MCF 10A (cell line): ENCODE data around the gene GULP1. TPM values are rescaled to one million over a fixed set of nuclear protein-coding genes. Genes with fewer than 3 reads are reported as not detected.

Experiments
- BruUV-seq: library from RNA; stranded (reverse); fragments of 400-500 nt; replicated peaks from 2 replicates; lab custom pipeline; 2021; lab: Mats Ljungman, UMichigan
- CTCF ChIA-PET: fragments of 300-600 bp; sonication (Branson Sonifier 250); formaldehyde crosslinking; extraction: SDS; loops from one replicate; lab custom pipeline; 2021; ENCODE audit warnings: antibody characterized with exemption, inconsistent platforms; lab: Yijun Ruan, JAX
- POLR2A ChIA-PET: fragments of 300-600, 350-650 bp; sonication (Branson Sonifier 250); formaldehyde crosslinking; extraction: SDS; loops from one replicate; lab custom pipeline; 2020; ENCODE audit warnings: antibody characterized with exemption, inconsistent platforms; lab: Yijun Ruan, JAX
- DNase-seq: peaks from one replicate; pipeline ENCODE4 v3.0.0-alpha.2; 2018; ENCODE audit not compliant: unreplicated experiment
- H3K27ac Mint-ChIP-seq: one replicate; pipeline ENCODE4 v1.8.0; 2022; ENCODE audit warnings: mild to moderate bottlenecking, low read depth, mixed read lengths; ENCODE audit not compliant: unreplicated experiment
- H3K27me3 Mint-ChIP-seq: one replicate; pipeline ENCODE4 v1.8.0; 2022; ENCODE audit warnings: mixed read lengths; ENCODE audit not compliant: insufficient read depth, unreplicated experiment
- H3K36me3 Mint-ChIP-seq: one replicate; pipeline ENCODE4 v1.8.0; 2022; ENCODE audit warnings: mild to moderate bottlenecking, moderate library complexity, mixed read lengths; ENCODE audit not compliant: insufficient read depth, unreplicated experiment
- H3K4me1 Mint-ChIP-seq: one replicate; pipeline ENCODE4 v1.8.0; 2022; ENCODE audit warnings: mixed read lengths; ENCODE audit not compliant: insufficient read depth, unreplicated experiment
- H3K4me3 Mint-ChIP-seq: one replicate; pipeline ENCODE4 v1.8.0; 2022; ENCODE audit warnings: mild to moderate bottlenecking, moderate library complexity, mixed read lengths; ENCODE audit not compliant: unreplicated experiment
- H3K9me3 Mint-ChIP-seq: one replicate; pipeline ENCODE4 v1.8.0; 2022; ENCODE audit warnings: mixed read lengths; ENCODE audit not compliant: unreplicated experiment
- intact Hi-C: fragments of 100-400 bp; cut with micrococcal nuclease; formaldehyde crosslinking; loops from 2 replicates; pipeline ENCODE4 v1.14.1; 2022
- total RNA-seq: library from RNA; stranded (reverse); gene quantifications from 2 replicates; pipeline ENCODE4 v1.2.3, GENCODE V29; 2022
- TF ChIP-seq, protein P1 (sequence below): fragments of 200-600 bp; IDR thresholded peaks from one replicate; pipeline ENCODE4 v1.8.0; 2022; ENCODE audit warnings: antibody characterized with exemption, mild to moderate bottlenecking; ENCODE audit not compliant: unreplicated experiment

GULP1 gene
- total RNA-seq, 1 experiment from 2014 or later, result 4.2 TPM

- no peak overlapping the region for H3K4me3 Mint-ChIP-seq
- peaks cover 13% of the 10 kb centered on the region for H3K9me3 Mint-ChIP-seq
- H3K27ac Mint-ChIP-seq, result no peak overlapping the region
- ChIA-PET POLR2A (no interaction called here), CTCF (interaction anchor here (0.9 kb wide), 1 partner anchor 122 kb away, joined by 4 read pairs; no protein-coding TSS in a partner anchor)
- intact Hi-C loops, result no loop called here
- no peak for DNase-seq
- TF ChIP-seq, protein P1, sequence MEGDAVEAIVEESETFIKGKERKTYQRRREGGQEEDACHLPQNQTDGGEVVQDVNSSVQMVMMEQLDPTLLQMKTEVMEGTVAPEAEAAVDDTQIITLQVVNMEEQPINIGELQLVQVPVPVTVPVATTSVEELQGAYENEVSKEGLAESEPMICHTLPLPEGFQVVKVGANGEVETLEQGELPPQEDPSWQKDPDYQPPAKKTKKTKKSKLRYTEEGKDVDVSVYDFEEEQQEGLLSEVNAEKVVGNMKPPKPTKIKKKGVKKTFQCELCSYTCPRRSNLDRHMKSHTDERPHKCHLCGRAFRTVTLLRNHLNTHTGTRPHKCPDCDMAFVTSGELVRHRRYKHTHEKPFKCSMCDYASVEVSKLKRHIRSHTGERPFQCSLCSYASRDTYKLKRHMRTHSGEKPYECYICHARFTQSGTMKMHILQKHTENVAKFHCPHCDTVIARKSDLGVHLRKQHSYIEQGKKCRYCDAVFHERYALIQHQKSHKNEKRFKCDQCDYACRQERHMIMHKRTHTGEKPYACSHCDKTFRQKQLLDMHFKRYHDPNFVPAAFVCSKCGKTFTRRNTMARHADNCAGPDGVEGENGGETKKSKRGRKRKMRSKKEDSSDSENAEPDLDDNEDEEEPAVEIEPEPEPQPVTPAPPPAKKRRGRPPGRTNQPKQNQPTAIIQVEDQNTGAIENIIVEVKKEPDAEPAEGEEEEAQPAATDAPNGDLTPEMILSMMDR, result no peak
- no peaks in the 10 kb centered on the region for H3K27me3 Mint-ChIP-seq
- no peaks in the 10 kb centered on the region for H3K36me3 Mint-ChIP-seq
- no TSS peak for BruUV-seq
- no peaks in the 10 kb centered on the region for H3K4me1 Mint-ChIP-seq
Observed at GRCh38 chr2:188388831-188389230, 97.2 kb downstream of the GULP1 start.

GRCh38 chr2:188391354-188391753 lies 99.7 kb downstream of the GULP1 start:
- ChIA-PET CTCF (interaction anchor here (1.0 kb wide), 1 partner anchor 11 kb away, joined by 4 read pairs; no protein-coding TSS in a partner anchor), POLR2A (no interaction called here)
- H3K27me3 Mint-ChIP-seq, result no peaks in the 10 kb centered on the region
- TF ChIP-seq, protein P1, result no peak
- no peak for DNase-seq
- no peak overlapping the region for H3K27ac Mint-ChIP-seq
- BruUV-seq, result no TSS peak
- intact Hi-C loops, result no loop called here
- H3K9me3 Mint-ChIP-seq, result no peaks in the 10 kb centered on the region
- no peak overlapping the region for H3K4me3 Mint-ChIP-seq
- no peaks in the 10 kb centered on the region for H3K4me1 Mint-ChIP-seq
- no peaks in the 10 kb centered on the region for H3K36me3 Mint-ChIP-seq

GRCh38 chr2:188394931-188395472 lies 103.3 kb downstream of the GULP1 start:
- no peaks in the 10 kb centered on the region for H3K36me3 Mint-ChIP-seq
- H3K4me1 Mint-ChIP-seq, result no peaks in the 10 kb centered on the region
- intact Hi-C loops, result no loop called here
- CTCF ChIA-PET, result interaction anchor here (1.0 kb wide), 1 partner anchor 25 kb away, joined by 3 read pairs; no protein-coding TSS in a partner anchor
- POLR2A ChIA-PET, result no interaction called here
- TF ChIP-seq, protein P1, result no peak
- H3K27ac Mint-ChIP-seq, result no peak overlapping the region
- H3K4me3 Mint-ChIP-seq, result no peak overlapping the region
- H3K9me3 Mint-ChIP-seq, result no peaks in the 10 kb centered on the region
- no peaks in the 10 kb centered on the region for H3K27me3 Mint-ChIP-seq
- no TSS peak for BruUV-seq
- DNase-seq, result no peak

DNA sequence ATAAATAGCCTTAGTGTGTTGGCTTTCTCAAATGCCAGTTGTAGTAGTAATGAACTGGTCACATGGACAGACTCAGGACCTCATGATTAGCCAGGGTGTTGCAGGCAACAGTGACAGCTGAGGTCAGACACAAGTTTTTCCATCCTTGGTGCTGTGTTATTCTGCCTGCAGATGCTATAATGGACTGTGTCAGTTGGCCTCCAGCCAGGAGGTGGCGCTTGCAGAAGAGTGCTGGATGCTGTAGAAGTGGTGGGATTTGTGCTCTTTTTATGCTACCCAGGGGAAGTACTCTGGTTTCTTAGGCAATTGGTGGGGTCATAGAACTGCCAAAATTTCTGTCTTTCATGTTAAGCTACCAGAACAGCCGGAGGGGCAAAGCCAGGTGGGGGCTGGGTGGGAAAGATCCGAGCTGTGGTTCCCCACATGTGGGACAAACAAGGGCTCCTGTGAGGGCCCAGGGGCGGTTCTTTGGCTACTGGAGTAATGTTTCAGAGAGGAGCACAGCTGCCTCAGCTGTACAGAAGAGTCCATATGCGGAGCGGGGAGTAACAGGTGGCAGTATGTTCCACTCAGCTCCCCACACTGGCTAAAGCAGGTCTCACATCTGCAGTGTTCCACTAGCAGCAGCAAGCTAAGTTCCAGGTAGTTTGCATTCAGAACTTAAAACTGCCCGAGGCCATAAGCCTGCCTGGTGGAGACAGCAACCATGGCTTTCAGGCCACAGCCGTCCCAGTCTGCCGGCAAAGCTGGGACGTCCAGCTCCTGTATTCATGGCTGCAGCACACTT lies 104.4 kb downstream of the GULP1 start:
- H3K4me3 Mint-ChIP-seq, result no peak overlapping the region
- no peak for DNase-seq
- H3K4me1 Mint-ChIP-seq, result no peaks in the 10 kb centered on the region
- no peaks in the 10 kb centered on the region for H3K9me3 Mint-ChIP-seq
- H3K27me3 Mint-ChIP-seq, result no peaks in the 10 kb centered on the region
- no TSS peak for BruUV-seq
- H3K36me3 Mint-ChIP-seq, result no peaks in the 10 kb centered on the region
- intact Hi-C loops, result no loop called here
- no peak overlapping the region for H3K27ac Mint-ChIP-seq
- TF ChIP-seq, protein P1, result no peak
- POLR2A ChIA-PET, result no interaction called here
- CTCF ChIA-PET, result interaction anchor here (0.8 to 1.0 kb wide), 3 partner anchors 21 to 71 kb away, joined by 3 to 4 read pairs (median 3); no protein-coding TSS in a partner anchor
